GM12875 (cell line): ENCODE measurements around the gene TSPAN14.
"Not testable (repeated sequence)": the region's sequence is repeated elsewhere in the genome, so short reads cannot be mapped to it uniquely, and the experiment has no call there.

ENCODE experiments used
- H3K4me3 ChIP-seq: one replicate; pipeline ENCODE4 v1.5.1; 2011; ENCODE audit warnings: low read depth, low read length, control low read depth
- CTCF ChIP-seq: IDR thresholded peaks from 2 replicates; pipeline ENCODE4 v1.5.1; 2011; ENCODE audit warnings: low read depth, mild to moderate bottlenecking, control low read depth, inconsistent platforms, low read length, moderate library complexity, borderline replicate concordance; ENCODE audit not compliant: insufficient read depth

Gene TSPAN14

GRCh38 chr10:80414142-80414895, 39.8 kb upstream of the TSPAN14 start:
- no peak for TF ChIP-seq CTCF

GRCh38 chr10:80415734-80416478, 38.2 kb upstream of the TSPAN14 start:
- TF ChIP-seq CTCF = no peak
- H3K4me3 ChIP-seq = no peak overlapping the region

More at GRCh38 chr10:80414142-80414895, 39.8 kb upstream of the TSPAN14 start:
- H3K4me3 ChIP-seq = no peak overlapping the region

- H3K4me3 ChIP-seq = no peak overlapping the region
- no peak for TF ChIP-seq CTCF
These were observed 37.5 kb upstream of the TSPAN14 start for GRCh38 chr10:80416479-80417098.

GRCh38 chr10:80417256-80417655, 36.9 kb upstream of the TSPAN14 start:
- not testable (repeated sequence) for H3K4me3 ChIP-seq

- no peak overlapping the region for H3K4me3 ChIP-seq
- no peak for TF ChIP-seq CTCF
These were observed 32.9 kb upstream of the TSPAN14 start for GRCh38 chr10:80421050-80421706.

GRCh38 chr10:80421707-80422536, 32.2 kb upstream of the TSPAN14 start:
- H3K4me3 ChIP-seq = no peak overlapping the region
- no peak for TF ChIP-seq CTCF
